Activated CD4-positive, CD25-positive, alpha-beta regulatory T cell (primary cell): ENCODE data around the gene FCN3.
"Not testable (repeated sequence)": the region's sequence is repeated elsewhere in the genome, so short reads cannot be mapped to it uniquely, and the experiment has no call there.

Source experiments
- DNase-seq, 4 experiments: peaks; one replicate each; lab custom pipeline; 2025; lab: John Stamatoyannopoulos, UW

Gene FCN3

GRCh38 chr1:27374362-27375086 is at the start of gene FCN3:
FCN3 (minus strand) TSS chr1:27374824; CDS start chr1:27374818, 6 bp downstream.
- no peak for DNase-seq

DNA sequence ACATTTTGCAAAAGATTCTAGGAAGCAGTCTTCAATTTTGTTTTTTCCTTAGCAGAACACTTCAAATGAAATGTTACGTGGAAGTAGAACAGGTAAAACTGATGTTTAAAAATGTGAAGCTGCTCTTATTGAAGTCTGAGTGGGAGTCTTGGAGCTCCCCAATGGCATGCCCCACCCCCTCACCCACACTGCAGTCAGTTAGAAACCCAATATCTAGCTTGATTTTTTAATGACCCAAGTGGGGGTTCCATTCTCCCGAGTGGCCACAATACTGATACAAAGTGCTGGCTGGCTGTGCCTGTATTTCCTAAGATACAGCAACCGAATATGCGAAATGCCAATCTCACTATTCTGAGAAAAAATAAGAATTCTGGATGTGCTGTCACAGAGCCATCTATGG is 49.1 kb upstream of the FCN3 start:
- no peak for DNase-seq

DNA sequence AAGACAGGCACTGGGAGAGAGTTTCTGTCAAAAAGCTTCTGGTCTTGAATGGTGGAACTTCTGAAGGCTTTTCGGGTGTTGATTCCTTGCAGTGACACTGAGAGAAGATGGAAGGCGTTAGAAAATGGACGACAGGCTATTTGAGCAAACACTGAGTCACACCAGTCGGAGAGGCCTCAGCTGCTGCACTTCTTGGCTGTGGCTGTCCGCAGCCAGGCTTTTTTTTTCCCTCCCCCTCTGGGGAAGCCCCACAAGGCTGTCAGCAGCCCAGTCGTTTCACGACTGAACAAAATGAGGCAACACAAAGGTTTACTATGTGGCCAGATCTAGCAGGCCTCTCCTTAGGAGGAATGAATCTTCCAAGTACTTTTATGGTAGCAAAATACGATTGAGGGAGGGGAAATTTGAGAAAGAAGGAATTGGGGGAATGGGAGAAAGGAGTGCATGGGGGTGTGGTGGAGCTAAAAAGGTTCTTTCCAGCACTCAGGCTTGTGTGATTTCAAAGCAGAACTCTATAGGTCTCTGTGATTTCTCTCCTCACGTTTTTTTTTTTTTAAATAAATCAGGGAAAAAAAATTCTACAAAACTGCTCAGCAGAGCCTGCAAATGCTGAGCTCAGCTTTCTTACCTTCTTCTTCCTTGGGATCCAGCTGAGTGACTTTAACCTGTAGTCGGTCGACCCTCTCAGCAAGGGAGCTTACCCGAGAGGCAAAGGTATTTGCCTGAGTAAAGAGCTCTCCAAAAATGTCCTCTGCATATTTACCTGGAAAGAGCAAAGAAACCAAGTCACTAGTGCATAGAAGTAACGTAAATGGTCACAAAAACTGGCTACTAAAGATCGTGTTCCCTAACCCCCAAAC is 43.9 kb upstream of the FCN3 start:
- DNase-seq = peak in 2 of 4 experiments; percentile 21 to 44

DNA sequence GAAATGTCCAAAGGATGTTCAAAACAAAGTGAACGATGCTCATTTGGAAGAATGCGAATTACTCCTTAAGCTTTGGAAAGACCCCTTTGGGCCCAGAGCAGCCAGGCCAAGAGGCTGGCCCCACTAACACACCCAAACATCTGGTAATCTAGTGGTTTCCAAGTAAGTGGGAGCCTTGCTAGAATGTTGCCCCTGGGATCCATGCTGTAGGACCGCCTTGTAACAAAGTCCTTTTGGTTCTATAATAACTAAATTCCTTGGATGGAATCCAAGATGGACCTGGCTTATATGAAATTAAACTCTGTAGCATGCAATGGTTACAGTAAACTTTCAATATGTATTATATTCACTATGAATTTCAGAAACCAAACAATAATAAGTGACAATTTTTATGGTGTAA is 43.1 kb upstream of the FCN3 start:
- no peak for DNase-seq

DNA sequence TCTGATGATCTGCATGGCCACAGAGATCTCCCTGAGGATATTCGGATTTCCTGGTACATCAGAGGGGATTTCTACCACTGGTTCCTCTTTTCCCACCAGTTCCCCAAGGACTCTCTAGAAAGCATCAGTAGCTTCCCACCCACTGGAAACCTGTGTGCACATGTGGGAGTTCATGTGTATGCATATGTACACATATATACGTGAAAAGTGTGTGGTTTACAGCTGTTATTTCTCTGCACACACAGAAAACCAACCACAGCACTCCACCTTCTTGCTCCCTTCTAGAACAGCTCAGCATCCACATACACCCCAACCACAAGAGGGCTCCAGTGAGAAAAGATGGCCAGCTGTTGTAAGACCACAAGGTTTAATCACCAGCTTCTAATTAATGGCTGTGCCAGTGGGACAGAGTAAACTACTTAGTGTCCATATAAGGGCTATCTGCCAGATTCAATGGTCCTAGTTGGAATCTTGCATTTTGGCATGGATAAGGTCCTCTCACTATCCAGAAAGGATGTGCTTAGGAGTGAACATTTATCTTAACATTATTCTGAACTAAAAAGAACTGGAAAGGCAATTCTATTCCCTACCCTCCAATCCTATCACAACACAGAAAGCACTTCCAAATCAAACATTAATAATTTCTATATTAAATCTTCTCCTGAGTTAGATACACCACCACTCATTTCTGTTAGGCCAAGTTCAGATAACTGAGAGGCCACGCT is 41.9 kb upstream of the FCN3 start:
- peak in 3 of 4 experiments; percentile 13 to 32 (median 21) for DNase-seq

GRCh38 chr1:27414091-27414490 is 39.5 kb upstream of the FCN3 start:
- no peak for DNase-seq

- no peak for DNase-seq
Measured at GRCh38 chr1:27413004-27413403, 38.4 kb upstream of the FCN3 start.

DNA sequence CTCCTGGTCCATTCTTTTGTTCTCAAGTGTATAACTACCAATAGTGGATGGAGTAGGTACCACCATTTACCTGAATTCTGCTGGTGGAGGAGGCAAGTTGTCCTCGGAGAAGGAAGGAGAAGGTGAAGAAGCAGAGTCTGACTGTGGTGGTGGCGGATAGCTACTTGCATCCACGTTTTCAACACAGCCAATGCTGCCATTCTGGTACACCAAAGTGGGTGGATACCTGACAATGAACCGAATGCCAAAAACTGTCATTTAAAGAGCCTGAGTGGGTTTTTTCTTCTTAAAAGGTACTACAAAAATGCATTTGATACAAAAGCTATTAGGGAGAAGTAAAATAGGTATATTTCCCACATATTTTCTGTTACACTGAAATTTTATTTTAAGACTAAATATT is 37.9 kb upstream of the FCN3 start:
- no peak for DNase-seq

GRCh38 chr1:27410709-27411108 is 36.1 kb upstream of the FCN3 start:
- no peak for DNase-seq

- DNase-seq = no peak
Measured at GRCh38 chr1:27409669-27410068, 35.0 kb upstream of the FCN3 start.

DNA sequence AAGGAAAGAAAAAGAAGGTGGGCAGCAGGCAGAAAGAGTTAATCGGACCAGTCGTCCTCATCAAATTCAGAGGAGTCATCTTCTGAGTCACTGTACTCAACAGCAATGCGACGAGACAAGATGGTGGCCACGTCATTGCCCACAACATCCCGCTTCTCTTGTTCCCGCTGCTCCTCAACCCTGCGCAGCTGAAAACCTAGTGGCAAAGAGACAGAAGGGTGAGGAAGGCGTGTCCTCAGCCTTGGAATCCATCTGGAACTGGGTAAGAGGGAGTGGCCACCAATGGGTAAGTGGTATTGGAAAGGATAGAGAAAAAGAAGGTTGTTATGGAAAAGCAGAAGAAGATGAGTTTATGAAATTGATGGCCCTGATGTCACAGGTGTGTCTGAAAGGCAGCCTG is 33.5 kb upstream of the FCN3 start:
- no peak for DNase-seq

GRCh38 chr1:27406791-27407190 is 32.2 kb upstream of the FCN3 start:
- not testable (repeated sequence) for DNase-seq

- no peak for DNase-seq
Measured at GRCh38 chr1:27406362-27406680, 31.7 kb upstream of the FCN3 start.

- not testable (repeated sequence) for DNase-seq
Measured at GRCh38 chr1:27405598-27406361, 31.2 kb upstream of the FCN3 start.

DNA sequence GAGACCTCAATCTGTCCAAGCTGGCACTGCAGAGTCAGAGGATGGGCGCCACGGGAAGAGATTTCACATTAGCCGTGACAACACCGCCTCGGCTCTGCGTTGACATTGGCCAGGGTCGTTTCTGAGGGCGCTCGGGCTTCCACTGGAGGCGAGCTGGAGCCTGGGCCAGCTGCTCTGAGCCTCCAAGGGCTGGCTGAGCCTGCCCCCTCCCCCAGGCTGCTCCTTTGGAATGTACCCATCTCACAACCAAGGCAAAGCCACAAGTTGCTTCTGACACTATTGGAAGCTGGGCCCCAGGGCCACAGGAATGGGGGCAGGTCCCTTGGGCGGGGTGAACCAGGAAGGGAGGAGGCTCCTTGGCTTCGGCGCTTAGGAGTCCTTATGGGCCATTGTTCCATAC is 30.4 kb upstream of the FCN3 start:
- DNase-seq = no peak

DNA sequence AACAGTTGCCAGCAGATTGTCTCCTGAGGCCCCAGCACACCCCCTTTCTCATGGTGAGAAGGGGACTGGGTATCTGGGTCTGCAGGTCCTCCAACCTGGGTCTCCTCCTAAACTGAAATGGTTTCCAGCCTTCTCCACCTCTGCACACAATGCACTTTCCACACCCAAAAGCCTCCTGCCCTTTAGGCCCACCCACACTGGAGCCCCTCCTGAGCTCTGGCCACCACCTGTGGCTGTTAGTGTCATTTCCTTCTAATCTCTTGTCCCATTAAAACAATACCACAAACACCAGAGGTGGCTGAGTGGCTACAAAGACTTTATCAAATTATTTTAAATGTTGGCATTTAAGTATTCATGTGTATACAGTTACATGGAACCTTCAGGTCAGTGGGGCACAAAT is 29.3 kb upstream of the FCN3 start:
- no peak for DNase-seq

- DNase-seq = no peak
Measured at GRCh38 chr1:27403065-27403726, 28.6 kb upstream of the FCN3 start.

- no peak for DNase-seq
Measured at GRCh38 chr1:27402349-27402754, 27.7 kb upstream of the FCN3 start.

GRCh38 chr1:27400963-27401341 is 26.3 kb upstream of the FCN3 start:
- no peak for DNase-seq

DNA sequence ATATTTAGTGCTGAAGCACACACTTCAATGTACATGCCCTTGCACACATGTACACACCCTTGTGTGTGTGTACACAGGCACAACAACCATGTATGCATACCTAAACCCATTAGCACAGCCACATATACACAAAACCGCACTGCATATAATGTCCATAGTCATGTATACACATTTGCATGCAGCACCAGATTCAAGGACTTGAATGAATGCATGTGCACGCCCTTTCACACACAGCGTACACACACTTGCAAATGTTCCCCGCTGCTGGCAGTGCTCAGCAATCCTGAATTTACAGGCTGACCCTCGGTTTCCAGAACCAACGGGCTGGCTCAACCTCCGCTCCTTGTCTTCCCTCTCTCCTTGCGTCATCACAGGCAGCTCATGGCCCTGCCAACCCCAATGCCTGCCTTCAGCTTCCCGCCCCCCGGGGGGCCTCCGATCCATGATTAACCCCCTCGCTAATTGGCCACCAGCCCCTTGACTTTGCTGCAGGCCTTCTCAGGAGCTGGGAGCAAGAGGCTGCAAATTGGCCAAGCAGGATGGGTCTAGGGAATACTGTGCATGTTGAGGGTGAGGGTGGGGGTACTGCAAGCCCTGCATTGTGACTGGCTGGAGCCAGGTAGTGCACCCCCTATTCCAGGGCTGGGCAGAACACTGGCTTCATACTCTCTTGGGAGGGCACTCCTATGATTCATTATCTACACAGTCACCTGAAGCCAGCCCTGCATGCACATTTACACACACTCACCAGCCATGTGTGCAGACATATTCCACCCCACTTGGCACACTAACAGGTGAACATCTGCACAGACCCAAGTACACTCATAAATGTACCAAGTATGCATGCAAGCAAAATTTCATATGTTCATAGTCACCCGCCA is 25.7 kb upstream of the FCN3 start:
- no peak for DNase-seq
